K562 (cell line): ENCODE measurements around the gene SRPK3. TPM values are rescaled to one million over a fixed set of nuclear protein-coding genes. Genes with fewer than 3 reads are reported as not detected.
A peak's percentile ranks its signal among the peaks of the same experiment; 100 is the strongest.

Source experiments
- PRMT5 ChIP-seq: sonication (generic); formaldehyde crosslinking; IDR thresholded peaks from 2 replicates; pipeline ENCODE4 v1.5.0; 2020; ENCODE audit warnings: missing genetic modification reagents
- PYGO2 ChIP-seq: fragments of 450-650 bp; IDR thresholded peaks from 2 replicates; pipeline ENCODE4 v1.6.1; 2016; ENCODE audit warnings: mild to moderate bottlenecking, missing genetic modification characterization, moderate library complexity, missing compliant biosample characterization
- RBFOX2 ChIP-seq: fragments of 200-400 bp; formaldehyde crosslinking; IDR thresholded peaks from 2 replicates; pipeline ENCODE4 v1.6.1; 2017; ENCODE audit warnings: low read depth, mild to moderate bottlenecking, low read length, moderate library complexity
- ZNF79 ChIP-seq: fragments of 250-450 bp; sonication (Bioruptor Pico); IDR thresholded peaks from 2 replicates; pipeline ENCODE4 v1.4.0; 2020; ENCODE audit warnings: low read depth, mild to moderate bottlenecking, moderate library complexity
- polyA plus RNA-seq, 8 experiments: library from polyadenylated mRNA; depleted of rRNA in 4 of 8; stranded (reverse) in 5 of 8; unstranded in 3 of 8; fragments of >200 nt; fragmentation: Nextera tagmentation in 2 of 8; fragmentation: Illumina TruSeq in 1 of 8; extraction: Ambion mirVana in 2 of 8; extraction: Trizol in 1 of 8; gene quantifications; 2 replicates each; pipeline versions ENCODE4 v1.2.1 to v1.2.3, GENCODE V29; 2011 to 2014; ENCODE audit warnings: inconsistent platforms in 1 of 8, missing spikeins in 1 of 8
- total RNA-seq, 7 experiments: library from RNA; depleted of rRNA in 6 of 7; stranded (reverse); fragments of >200 nt in 6 of 7; fragmentation: Illumina TruSeq in 2 of 7; extraction: Trizol in 2 of 7; gene quantifications; 2 replicates each; pipeline versions ENCODE4 v1.2.1 to v1.2.3, GENCODE V29; 2011 to 2021; ENCODE audit warnings: low replicate concordance in 1 of 7
- TF ChIP-seq, protein P1 (sequence below): sonication (generic); formaldehyde crosslinking; IDR thresholded peaks from 2 replicates; pipeline ENCODE4 v1.8.0; 2023; ENCODE audit warnings: mild to moderate bottlenecking, missing genetic modification reagents
- TF ChIP-seq, protein P2 (sequence below): fragments of 450-650 bp; IDR thresholded peaks from 2 replicates; pipeline ENCODE4 v1.6.1; 2016; ENCODE audit warnings: antibody characterized with exemption
- TF ChIP-seq, protein P3 (sequence below), 2 experiments: fragments of 450-650 bp; formaldehyde crosslinking in 1 of 2; IDR thresholded peaks; 2 replicates each; pipeline versions ENCODE4 v1.4.0 to v1.6.1; 2014 to 2020; ENCODE audit warnings: mild to moderate bottlenecking in 2 of 2, borderline replicate concordance in 1 of 2, low read depth in 1 of 2

SRPK3 gene
- total and polyA plus RNA-seq, 9 of the 15 experiments (the other 6 are each of a cell fraction or from before 2014, with no cell fraction given): 0.01 to 0.09 (median 0.04) TPM; not detected in 2

DNA sequence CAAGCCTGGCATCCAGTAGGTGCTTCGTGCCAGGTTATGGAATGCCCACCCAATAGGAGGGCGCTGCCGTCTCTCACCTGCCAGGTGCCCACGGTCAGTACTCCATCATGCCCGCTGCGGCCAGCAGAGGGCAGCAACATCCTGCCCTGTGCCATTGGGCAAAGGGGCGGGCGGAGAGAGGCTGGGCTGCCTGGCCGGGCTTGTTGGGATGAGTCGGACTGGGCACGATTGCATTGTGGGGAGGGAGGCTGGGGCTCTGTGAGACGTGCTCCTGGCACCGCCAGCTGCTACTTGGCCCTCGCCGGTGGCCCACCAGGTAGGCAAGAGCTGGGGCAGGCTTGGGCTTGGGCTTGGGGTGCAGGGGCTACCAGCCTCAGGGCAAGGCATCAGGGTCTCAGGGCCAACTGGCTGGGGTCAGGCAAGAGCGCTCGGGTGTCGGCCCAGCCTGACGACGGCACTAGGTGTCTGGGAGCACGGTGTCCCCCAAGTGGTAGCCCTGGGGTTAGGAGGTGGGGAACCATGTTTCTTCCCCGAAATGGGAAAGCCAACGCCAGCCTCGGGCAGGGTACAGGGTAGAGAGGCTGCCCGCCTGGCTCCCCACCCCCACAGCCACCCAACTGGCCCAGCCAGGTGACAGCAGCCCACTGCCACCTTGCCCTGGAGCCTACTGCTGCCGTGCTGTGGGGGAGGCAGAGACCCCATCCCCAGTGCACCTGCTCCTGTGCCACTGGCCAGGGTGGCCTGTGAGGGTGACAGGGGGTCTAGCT, 16.7 kb upstream of the SRPK3 start, which contains the start of gene PLXNB3 (continued):
- TF ChIP-seq, protein P1, sequence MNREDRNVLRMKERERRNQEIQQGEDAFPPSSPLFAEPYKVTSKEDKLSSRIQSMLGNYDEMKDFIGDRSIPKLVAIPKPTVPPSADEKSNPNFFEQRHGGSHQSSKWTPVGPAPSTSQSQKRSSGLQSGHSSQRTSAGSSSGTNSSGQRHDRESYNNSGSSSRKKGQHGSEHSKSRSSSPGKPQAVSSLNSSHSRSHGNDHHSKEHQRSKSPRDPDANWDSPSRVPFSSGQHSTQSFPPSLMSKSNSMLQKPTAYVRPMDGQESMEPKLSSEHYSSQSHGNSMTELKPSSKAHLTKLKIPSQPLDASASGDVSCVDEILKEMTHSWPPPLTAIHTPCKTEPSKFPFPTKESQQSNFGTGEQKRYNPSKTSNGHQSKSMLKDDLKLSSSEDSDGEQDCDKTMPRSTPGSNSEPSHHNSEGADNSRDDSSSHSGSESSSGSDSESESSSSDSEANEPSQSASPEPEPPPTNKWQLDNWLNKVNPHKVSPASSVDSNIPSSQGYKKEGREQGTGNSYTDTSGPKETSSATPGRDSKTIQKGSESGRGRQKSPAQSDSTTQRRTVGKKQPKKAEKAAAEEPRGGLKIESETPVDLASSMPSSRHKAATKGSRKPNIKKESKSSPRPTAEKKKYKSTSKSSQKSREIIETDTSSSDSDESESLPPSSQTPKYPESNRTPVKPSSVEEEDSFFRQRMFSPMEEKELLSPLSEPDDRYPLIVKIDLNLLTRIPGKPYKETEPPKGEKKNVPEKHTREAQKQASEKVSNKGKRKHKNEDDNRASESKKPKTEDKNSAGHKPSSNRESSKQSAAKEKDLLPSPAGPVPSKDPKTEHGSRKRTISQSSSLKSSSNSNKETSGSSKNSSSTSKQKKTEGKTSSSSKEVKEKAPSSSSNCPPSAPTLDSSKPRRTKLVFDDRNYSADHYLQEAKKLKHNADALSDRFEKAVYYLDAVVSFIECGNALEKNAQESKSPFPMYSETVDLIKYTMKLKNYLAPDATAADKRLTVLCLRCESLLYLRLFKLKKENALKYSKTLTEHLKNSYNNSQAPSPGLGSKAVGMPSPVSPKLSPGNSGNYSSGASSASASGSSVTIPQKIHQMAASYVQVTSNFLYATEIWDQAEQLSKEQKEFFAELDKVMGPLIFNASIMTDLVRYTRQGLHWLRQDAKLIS (CRISPR knock-in tag): no peak
- TF ChIP-seq RBFOX2 (0 out of 2 replicates have a peak, but pooled peaks have one; percentile 33), PRMT5 (CRISPR knock-in tag) (no peak), ZNF79 (CRISPR knock-in tag) (no peak), PYGO2 (tag) (no peak)
- TF ChIP-seq, protein P2, sequence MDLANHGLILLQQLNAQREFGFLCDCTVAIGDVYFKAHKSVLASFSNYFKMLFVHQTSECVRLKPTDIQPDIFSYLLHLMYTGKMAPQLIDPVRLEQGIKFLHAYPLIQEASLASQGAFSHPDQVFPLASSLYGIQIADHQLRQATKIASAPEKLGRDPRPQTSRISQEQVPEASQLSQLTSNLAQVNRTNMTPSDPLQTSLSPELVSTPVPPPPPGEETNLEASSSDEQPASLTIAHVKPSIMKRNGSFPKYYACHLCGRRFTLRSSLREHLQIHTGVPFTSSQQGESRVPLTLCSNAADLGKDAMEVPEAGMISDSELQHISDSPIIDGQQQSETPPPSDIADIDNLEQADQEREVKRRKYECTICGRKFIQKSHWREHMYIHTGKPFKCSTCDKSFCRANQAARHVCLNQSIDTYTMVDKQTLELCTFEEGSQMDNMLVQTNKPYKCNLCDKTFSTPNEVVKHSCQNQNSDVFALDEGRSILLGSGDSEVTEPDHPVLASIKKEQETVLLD: peak; percentile 46; the same call in 1 of the 2 replicates
- TF ChIP-seq, protein P3, sequence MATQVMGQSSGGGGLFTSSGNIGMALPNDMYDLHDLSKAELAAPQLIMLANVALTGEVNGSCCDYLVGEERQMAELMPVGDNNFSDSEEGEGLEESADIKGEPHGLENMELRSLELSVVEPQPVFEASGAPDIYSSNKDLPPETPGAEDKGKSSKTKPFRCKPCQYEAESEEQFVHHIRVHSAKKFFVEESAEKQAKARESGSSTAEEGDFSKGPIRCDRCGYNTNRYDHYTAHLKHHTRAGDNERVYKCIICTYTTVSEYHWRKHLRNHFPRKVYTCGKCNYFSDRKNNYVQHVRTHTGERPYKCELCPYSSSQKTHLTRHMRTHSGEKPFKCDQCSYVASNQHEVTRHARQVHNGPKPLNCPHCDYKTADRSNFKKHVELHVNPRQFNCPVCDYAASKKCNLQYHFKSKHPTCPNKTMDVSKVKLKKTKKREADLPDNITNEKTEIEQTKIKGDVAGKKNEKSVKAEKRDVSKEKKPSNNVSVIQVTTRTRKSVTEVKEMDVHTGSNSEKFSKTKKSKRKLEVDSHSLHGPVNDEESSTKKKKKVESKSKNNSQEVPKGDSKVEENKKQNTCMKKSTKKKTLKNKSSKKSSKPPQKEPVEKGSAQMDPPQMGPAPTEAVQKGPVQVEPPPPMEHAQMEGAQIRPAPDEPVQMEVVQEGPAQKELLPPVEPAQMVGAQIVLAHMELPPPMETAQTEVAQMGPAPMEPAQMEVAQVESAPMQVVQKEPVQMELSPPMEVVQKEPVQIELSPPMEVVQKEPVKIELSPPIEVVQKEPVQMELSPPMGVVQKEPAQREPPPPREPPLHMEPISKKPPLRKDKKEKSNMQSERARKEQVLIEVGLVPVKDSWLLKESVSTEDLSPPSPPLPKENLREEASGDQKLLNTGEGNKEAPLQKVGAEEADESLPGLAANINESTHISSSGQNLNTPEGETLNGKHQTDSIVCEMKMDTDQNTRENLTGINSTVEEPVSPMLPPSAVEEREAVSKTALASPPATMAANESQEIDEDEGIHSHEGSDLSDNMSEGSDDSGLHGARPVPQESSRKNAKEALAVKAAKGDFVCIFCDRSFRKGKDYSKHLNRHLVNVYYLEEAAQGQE (IDR thresholded peaks at IDR 0.05; ENCODE audit: borderline replicate concordance): peak; percentile 73
- TF ChIP-seq, protein P3 (CRISPR knock-in tag; IDR thresholded peaks at IDR 0.05; ENCODE audit: low read depth): no peak
